ENCODE results near the gene COPS9.

Gene COPS9

DNA sequence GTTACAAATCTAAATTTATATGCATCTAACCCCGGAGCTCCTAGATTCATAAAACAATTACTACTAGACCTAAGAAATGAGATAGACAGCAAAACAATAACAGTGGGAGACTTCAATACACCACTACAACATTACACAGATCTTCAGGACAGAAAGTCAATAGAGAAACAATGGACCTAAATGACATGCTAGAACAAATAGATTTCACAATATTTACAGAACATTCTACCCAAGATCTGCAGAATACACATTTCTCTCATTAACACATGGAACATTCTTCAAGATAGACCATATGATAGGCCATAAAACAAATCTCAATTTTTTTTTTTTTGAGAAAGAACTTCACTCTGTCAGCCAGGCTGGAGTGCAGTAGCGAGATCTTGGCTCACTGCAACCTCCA, 37.8 kb downstream of the COPS9 start:
- H3K4me1 Mint-ChIP-seq: no peaks in the 10 kb centered on the region
- H3K27me3 Mint-ChIP-seq: peaks cover 85% of the 10 kb centered on the region
- no peak overlapping the region for H3K27ac Mint-ChIP-seq
- ATAC-seq: no peak
- H3K4me3 Mint-ChIP-seq: no peak overlapping the region
- peaks cover 6% of the 10 kb centered on the region for H3K36me3 Mint-ChIP-seq
- peaks cover 17% of the 10 kb centered on the region for H3K9me3 Mint-ChIP-seq

DNA sequence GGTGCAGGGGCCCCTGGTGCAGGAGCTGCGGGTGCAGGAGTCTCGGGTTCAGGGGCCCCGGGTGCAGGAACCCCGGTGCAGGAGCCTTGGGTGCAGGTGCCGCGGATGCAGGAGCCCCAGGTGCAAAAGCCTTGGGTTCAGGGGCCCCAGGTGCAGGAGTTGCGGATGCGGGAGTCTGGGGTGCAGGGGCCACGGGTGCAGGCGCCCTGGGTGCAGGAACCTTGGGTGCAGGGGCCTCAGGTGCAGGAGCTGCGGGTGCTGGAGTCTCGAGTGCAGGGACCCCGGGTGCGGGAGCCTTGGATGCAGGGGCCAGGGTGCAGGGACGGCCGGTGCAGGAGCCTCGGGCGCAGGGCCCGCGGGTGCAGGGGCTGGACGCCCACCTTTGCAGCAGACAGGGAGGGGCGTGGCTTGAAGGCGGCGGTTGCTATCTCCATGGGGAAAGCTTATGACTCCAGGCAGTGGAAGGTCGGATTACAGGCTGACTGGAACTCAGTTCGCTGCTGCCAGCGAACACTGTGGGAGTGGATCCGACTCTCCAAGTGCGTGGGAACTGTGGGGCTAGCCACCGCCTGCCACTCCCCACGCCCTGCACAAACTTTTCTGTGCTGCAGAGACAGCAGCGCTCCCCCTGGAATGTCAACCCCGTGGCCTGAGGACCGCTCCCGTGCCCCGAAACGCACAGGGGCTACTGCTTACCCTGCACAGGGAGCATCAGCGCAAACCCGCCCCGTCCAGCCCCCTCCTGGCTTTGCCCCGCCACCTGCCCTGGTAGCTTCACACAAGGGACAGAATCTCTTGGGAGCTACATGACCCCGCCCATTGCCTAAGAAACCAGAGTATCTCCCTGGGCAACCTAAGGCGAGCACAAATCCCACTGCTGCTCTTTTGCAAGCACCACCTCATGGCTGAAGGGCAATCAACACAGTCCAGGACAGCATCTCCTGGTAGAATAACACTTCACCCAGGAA, 40.3 kb downstream of the COPS9 start:
- no peak for ATAC-seq
- Mint-ChIP-seq H3K27me3 (peaks cover 87% of the 10 kb centered on the region), H3K36me3 (peaks cover 6% of the 10 kb centered on the region), H3K27ac (no peak overlapping the region), H3K4me1 (no peaks in the 10 kb centered on the region), H3K4me3 (no peak overlapping the region), H3K9me3 (peaks cover 20% of the 10 kb centered on the region)

DNA sequence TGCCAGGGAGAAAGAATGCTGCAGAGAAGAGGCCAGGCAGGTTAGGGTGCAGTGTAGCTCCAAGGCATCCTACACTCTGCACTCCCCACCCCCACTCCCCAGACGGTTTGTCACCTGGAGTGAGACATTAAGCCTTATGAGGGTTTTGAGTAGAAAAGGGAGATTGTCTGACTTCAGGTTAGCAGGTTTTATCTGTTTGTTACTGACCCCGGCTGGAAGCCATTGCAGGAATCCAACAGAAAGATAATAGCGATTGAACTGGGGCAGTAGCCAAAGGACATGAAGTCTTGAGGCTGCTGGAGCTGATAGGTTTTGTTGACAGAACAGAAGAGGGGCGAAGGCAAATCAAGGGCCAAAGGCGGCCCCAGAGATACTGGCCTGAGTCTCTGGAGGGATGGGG, 46.8 kb downstream of the COPS9 start:
- Mint-ChIP-seq H3K27ac (no peak overlapping the region), H3K36me3 (peaks cover 19% of the 10 kb centered on the region), H3K27me3 (peaks cover 53% of the 10 kb centered on the region), H3K9me3 (peaks cover 23% of the 10 kb centered on the region), H3K4me3 (no peak overlapping the region), H3K4me1 (no peaks in the 10 kb centered on the region)
- no peak for ATAC-seq

DNA sequence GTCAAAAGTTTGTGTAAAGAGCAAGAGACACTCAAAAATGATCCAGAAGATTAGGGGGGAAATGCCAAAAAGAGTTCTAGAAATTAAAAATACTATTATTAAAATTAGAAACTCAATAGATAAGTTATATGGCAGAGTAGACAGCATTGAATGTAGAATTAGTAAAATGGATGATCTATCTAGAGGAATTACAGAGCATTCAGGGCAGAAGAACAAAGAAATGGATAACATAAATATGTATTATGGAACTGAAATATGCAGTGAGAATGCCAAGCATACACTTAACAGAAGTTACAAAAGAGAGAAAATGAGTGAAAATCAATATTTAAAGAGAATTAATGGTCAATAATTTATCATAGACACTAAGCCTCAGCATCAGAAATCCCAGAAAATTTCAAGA, 49.5 kb downstream of the COPS9 start:
- no peak overlapping the region for H3K27ac Mint-ChIP-seq
- H3K4me3 Mint-ChIP-seq: no peak overlapping the region
- no peaks in the 10 kb centered on the region for H3K4me1 Mint-ChIP-seq
- H3K27me3 Mint-ChIP-seq: peaks cover 31% of the 10 kb centered on the region
- H3K36me3 Mint-ChIP-seq: peaks cover 19% of the 10 kb centered on the region
- ATAC-seq: no peak
- peaks cover 17% of the 10 kb centered on the region for H3K9me3 Mint-ChIP-seq
